Kasumi-1 (cell line): Measurements from ENCODE around the gene PCGF3.

Experiments
- DNase-seq, 2 experiments: peaks; one replicate each; lab custom pipeline; 2025; lab: John Stamatoyannopoulos, UW

PCGF3 gene

GRCh38 chr4:784401-785331, 79.0 kb downstream of the PCGF3 start:
- no peak for DNase-seq

DNA sequence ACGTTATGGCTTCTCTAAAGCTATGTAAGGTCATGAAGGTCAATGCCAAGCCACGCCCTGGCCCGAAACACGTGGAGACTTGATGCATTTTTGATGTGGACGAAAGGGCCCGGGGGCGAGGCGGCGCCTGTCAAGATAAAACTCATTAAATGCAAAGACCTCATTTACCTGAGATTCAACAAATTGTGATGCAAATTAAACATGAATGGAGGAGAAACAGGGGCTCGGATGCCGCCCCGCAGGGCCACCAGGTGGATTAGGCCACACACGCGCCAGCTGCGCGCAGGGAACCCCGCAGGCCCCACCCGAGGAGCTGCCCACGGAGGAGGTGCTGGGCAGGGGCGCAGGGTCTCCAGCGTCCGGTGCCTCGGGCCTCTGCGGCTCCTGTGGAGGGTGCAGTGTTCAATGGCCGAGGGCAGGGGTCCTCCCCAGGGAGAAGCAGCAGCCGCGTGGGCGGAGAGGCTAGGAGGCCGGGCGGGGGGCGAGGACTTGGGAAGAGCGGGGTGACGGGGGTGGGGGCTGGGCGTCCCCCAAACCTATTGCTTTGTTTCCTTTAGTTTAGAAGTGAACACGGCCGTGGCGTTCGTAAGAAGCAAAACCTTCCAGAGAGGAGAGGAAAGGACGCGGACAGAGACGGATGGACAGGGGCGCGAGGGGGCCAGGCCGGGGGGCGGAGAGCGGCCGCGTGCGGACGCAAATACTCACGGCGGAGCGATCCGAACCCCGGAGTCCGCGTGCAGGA, 79.9 kb downstream of the PCGF3 start:
- no peak for DNase-seq

DNA sequence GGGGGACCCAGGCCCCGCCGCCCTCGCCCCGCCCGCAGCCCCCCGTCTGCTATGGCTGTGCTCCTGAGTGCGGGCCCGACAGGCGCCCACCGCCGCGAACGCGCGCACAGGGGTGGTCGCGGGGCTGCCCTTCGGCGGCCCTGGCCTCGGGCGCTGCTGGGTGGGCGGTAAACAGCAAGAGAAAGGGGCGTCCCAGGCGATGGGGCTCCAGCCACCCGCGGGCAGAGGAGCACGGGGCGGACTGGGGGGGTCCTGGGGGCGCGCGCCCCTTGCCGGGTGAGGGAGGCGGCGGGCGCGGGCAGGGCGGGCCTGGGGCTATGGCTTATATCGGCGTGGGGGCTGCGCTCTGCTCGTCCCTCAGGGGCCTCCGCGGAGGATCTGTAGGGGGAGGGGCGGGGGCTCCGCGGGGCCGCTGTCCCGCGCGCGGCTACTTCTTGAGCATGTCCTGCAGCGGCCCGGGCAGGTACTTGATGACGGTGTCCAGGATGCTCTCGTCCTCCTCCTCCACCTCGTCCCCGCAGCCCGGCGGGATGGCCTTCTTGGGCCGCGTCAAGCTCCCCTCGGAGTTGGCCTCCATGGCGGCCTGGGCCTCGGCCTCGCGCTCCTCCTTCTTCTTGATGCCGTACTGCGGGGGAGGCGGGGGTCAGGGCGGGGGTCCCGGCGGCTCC, 80.6 kb downstream of the PCGF3 start:
- no peak for DNase-seq

GRCh38 chr4:786861-787300, 81.2 kb downstream of the PCGF3 start:
- no peak for DNase-seq

DNA sequence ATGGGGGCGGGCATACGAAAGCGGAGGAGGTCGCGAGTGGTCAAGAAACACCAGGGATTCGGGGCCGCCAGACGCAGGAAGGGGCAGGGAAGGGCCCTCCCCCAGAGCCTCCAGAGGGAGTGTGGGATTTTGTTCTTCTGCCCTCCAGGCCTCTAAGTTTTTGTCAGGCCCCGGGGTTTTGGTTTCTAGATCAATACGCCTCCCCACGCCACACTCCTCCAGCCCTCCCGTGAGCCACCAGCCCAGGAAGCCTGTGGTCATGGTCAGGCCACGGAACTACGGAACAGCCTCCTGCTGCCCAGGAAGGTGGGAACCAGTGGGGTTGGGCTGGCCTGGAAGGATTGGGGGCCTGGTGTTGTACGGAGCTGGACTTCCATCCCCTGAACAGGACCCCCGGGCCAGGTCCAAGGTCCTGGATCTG, 81.9 kb downstream of the PCGF3 start:
- DNase-seq: no peak

DNA sequence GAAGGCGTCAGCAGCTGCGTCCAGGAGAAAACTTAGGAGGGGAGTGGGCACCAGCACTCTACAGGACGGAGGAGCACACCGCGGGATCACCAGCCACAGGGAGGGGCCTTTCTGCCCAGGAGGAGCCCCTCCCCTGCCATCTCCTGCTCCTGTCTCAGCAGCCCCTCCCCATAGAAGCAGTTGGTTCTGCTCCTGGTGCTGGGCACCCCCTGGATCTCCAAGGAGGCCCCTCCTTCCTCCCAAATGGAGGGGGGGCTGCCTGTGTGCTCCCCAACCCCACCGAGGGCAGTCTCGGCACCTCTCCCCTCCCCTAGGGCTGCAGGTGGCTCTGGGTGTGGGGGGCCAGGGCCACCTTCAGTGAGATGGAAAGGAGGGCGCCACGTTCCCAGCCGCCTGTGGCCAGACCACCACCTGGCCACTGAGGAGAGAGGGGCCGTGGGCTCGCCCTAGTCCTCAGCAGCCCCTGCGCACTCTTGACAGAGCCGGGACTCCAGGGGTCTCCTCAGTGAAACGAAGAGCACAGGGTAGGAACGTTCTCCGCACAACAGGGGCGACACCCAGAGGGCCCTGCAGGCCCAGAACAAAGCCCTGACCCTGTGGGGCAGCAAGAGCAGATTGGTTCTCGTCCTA, 82.5 kb downstream of the PCGF3 start:
- DNase-seq: no peak

DNA sequence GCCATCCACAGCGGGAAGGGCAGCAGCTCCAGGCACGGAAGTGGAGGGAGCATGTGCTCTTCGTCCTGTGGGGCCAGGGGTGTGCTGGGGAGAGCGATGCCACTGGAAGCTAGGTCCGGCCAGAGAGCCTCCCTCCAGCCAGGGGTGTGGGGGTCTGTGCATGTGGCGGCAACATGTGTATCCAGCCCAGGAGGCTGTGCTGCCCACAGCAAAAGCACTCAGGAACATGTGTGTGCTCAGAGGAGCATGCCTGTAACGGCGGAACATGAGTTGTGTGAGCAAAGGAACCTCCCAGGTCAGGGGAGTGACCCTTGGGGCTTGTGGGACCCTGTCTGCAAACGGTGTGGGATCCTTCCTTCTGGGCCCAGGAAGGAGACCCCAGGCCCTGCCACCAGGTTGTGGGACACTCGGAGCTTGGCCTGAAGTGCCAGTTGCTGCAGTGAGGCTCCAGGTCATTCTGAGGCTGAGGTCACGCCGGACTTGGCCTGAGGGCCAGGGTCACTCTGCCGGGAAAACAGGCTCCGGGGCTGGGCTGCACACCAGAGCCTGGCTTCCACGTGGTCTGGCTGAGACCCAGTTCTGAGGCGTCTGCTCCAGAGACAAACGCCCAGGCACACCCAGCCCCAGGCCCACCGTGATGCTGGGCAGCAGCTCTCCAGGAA, 83.1 kb downstream of the PCGF3 start:
- DNase-seq: no peak

GRCh38 chr4:789571-790465, 84.2 kb downstream of the PCGF3 start:
- no peak for DNase-seq

GRCh38 chr4:790466-790820, 84.8 kb downstream of the PCGF3 start:
- no peak for DNase-seq

GRCh38 chr4:791252-791897, 85.7 kb downstream of the PCGF3 start:
- no peak for DNase-seq

- DNase-seq: no peak
Measured at GRCh38 chr4:791898-792625, 86.4 kb downstream of the PCGF3 start.

- DNase-seq: no peak
Measured at GRCh38 chr4:792626-793092, 87.0 kb downstream of the PCGF3 start.

- DNase-seq: no peak
Measured at GRCh38 chr4:793093-793861, 87.6 kb downstream of the PCGF3 start.

- DNase-seq: no peak
Measured at GRCh38 chr4:793941-794621, 88.4 kb downstream of the PCGF3 start.

- no peak for DNase-seq
Measured at GRCh38 chr4:794900-795725, 89.5 kb downstream of the PCGF3 start.

GRCh38 chr4:795726-796119, 90.1 kb downstream of the PCGF3 start:
- no peak for DNase-seq

GRCh38 chr4:796206-796605, 90.6 kb downstream of the PCGF3 start:
- no peak for DNase-seq
